Brain microvascular endothelial cell (primary cell): ENCODE measurements around the gene RAPGEF1.

ENCODE experiments used
- DNase-seq: peaks from one replicate; pipeline ENCODE4 v3.0.0-alpha.2; 2020
- H3K27ac ChIP-seq: fragments of 250-450 bp; sonication (Bioruptor Pico); 2 replicates; pipeline ENCODE4 v1.5.1; 2020; ENCODE audit warnings: mild to moderate bottlenecking, moderate library complexity
- H3K27me3 ChIP-seq: fragments of 250-450 bp; sonication (Bioruptor Pico); replicated peaks from 2 replicates; pipeline ENCODE4 v1.5.1; 2020; ENCODE audit warnings: mild to moderate bottlenecking
- H3K36me3 ChIP-seq: fragments of 250-450 bp; sonication (Bioruptor Pico); replicated peaks from 2 replicates; pipeline ENCODE4 v1.5.1; 2020; ENCODE audit warnings: mild to moderate bottlenecking
- H3K4me3 ChIP-seq: 2 replicates; pipeline ENCODE4 v1.5.1; 2011; ENCODE audit warnings: low read depth, mild to moderate bottlenecking, control low read depth, low read length, moderate library complexity
- CTCF ChIP-seq: IDR thresholded peaks from 2 replicates; pipeline ENCODE4 v1.5.1; 2011; ENCODE audit warnings: low read depth, mild to moderate bottlenecking, moderate library complexity, low read length, control low read depth, inconsistent platforms; ENCODE audit errors: missing control alignments
- in situ Hi-C: cut with HindIII; loops from 2 replicates; pipeline ENCODE4 v1.10.0; 2017; ENCODE audit warnings: low sequenced_read_pairs, low pct_ligation_motif_present

Gene RAPGEF1

GRCh38 chr9:131781069-131781468 lies 41.2 kb upstream of the RAPGEF1 start:
- H3K4me3 ChIP-seq = no peak overlapping the region
- DNase-seq = no peak
- no peak for TF ChIP-seq CTCF
- in situ Hi-C loops = no loop called here
- no peak overlapping the region for H3K27ac ChIP-seq
- peaks cover 4% of the 10 kb centered on the region for H3K27me3 ChIP-seq
- H3K36me3 ChIP-seq = no peaks in the 10 kb centered on the region

- no peak for TF ChIP-seq CTCF
- no peak overlapping the region for H3K27ac ChIP-seq
- in situ Hi-C loops = no loop called here
- H3K36me3 ChIP-seq = no peaks in the 10 kb centered on the region
- H3K27me3 ChIP-seq = no peaks in the 10 kb centered on the region
- no peak overlapping the region for H3K4me3 ChIP-seq
- peak; percentile 25 for DNase-seq
These were observed 36.6 kb upstream of the RAPGEF1 start for GRCh38 chr9:131776473-131776872.

- H3K36me3 ChIP-seq = no peaks in the 10 kb centered on the region
- in situ Hi-C loops = no loop called here
- DNase-seq = no peak
- no peaks in the 10 kb centered on the region for H3K27me3 ChIP-seq
- TF ChIP-seq CTCF = no peak
- no peak overlapping the region for H3K4me3 ChIP-seq
- no peak overlapping the region for H3K27ac ChIP-seq
These were observed 36.2 kb upstream of the RAPGEF1 start for GRCh38 chr9:131776036-131776435.

GRCh38 chr9:131774636-131775035 lies 34.8 kb upstream of the RAPGEF1 start:
- Histone ChIP-seq H3K4me3 (no peak overlapping the region), H3K27me3 (peaks cover 4% of the 10 kb centered on the region), H3K27ac (no peak overlapping the region), H3K36me3 (no peaks in the 10 kb centered on the region)
- no peak for DNase-seq
- in situ Hi-C loops = no loop called here
- TF ChIP-seq CTCF = no peak

GRCh38 chr9:131773911-131774379 lies 34.1 kb upstream of the RAPGEF1 start:
- Histone ChIP-seq H3K4me3 (no peak overlapping the region), H3K27me3 (peaks cover 4% of the 10 kb centered on the region), H3K27ac (no peak overlapping the region), H3K36me3 (no peaks in the 10 kb centered on the region)
- in situ Hi-C loops = no loop called here
- peak; percentile 46 for DNase-seq
- TF ChIP-seq CTCF = no peak

GRCh38 chr9:131772940-131773339 lies 33.1 kb upstream of the RAPGEF1 start:
- H3K27me3 ChIP-seq = peaks cover 4% of the 10 kb centered on the region
- TF ChIP-seq CTCF = no peak
- in situ Hi-C loops = no loop called here
- DNase-seq = no peak
- H3K36me3 ChIP-seq = no peaks in the 10 kb centered on the region
- no peak overlapping the region for H3K4me3 ChIP-seq
- H3K27ac ChIP-seq = no peak overlapping the region
